Endodermal cell (in vitro differentiated cells): Measurements from ENCODE around the gene KIF3A. TPM values are rescaled to one million over a fixed set of nuclear protein-coding genes. Genes with fewer than 3 reads are reported as not detected.

ENCODE experiments used
- DNase-seq: peaks from one replicate; pipeline ENCODE4 v3.0.0-alpha.2; 2017
- H3K27ac ChIP-seq: 2 replicates; pipeline ENCODE4 v1.5.1; 2013; ENCODE audit warnings: mild to moderate bottlenecking, low read depth, low read length, moderate library complexity
- H3K27me3 ChIP-seq: 2 replicates; pipeline ENCODE4 v1.6.1; 2013; ENCODE audit warnings: mild to moderate bottlenecking, low read length, moderate library complexity; ENCODE audit not compliant: insufficient read depth, control insufficient read depth, poor library complexity, severe bottlenecking
- H3K36me3 ChIP-seq: 2 replicates; pipeline ENCODE4 v1.7.0; 2013; ENCODE audit warnings: mild to moderate bottlenecking, low read length, moderate library complexity; ENCODE audit not compliant: control insufficient read depth, insufficient read depth
- H3K4me1 ChIP-seq: one replicate; pipeline ENCODE4 v1.7.0; 2013; ENCODE audit warnings: low read length; ENCODE audit not compliant: control insufficient read depth, insufficient read depth
- H3K4me3 ChIP-seq: 2 replicates; pipeline ENCODE4 v1.5.1; 2013; ENCODE audit warnings: mild to moderate bottlenecking, low read length, moderate library complexity
- H3K9ac ChIP-seq: 2 replicates; pipeline ENCODE4 v1.6.1; 2013; ENCODE audit warnings: mild to moderate bottlenecking, low read length, moderate library complexity; ENCODE audit not compliant: poor library complexity, severe bottlenecking; ENCODE audit errors: extremely low read depth
- H3K9me3 ChIP-seq: 2 replicates; pipeline ENCODE4 v1.6.1; 2013; ENCODE audit warnings: mild to moderate bottlenecking, low read length, moderate library complexity; ENCODE audit not compliant: control insufficient read depth
- H3K27ac Mint-ChIP-seq: 2 replicates; pipeline ENCODE4 v1.8.0; 2020; ENCODE audit warnings: mixed read lengths
- H3K27me3 Mint-ChIP-seq: 2 replicates; pipeline ENCODE4 v1.8.0; 2021; ENCODE audit warnings: mild to moderate bottlenecking, mixed read lengths; ENCODE audit not compliant: insufficient read depth
- H3K36me3 Mint-ChIP-seq: 2 replicates; pipeline ENCODE4 v1.8.0; 2020; ENCODE audit warnings: low read depth, mixed read lengths
- H3K4me1 Mint-ChIP-seq: 2 replicates; pipeline ENCODE4 v1.8.0; 2020; ENCODE audit warnings: mixed read lengths
- H3K4me3 Mint-ChIP-seq: 2 replicates; pipeline ENCODE4 v1.8.0; 2020; ENCODE audit warnings: mild to moderate bottlenecking, moderate library complexity, mixed read lengths
- H3K9me3 Mint-ChIP-seq: 2 replicates; pipeline ENCODE4 v1.8.0; 2020; ENCODE audit warnings: mild to moderate bottlenecking, mixed read lengths
- CTCF ChIP-seq: fragments of 200-600 bp; sonication (generic); conservative IDR thresholded peaks from 2 replicates; pipeline ENCODE4 v1.5.0; 2021; ENCODE audit warnings: antibody characterized with exemption, mild to moderate bottlenecking
- WGBS, 2 experiments: methylation state at CpG; one replicate each; pipeline versions ENCODE4 v1.1.5 to v1.1.7; 2013; ENCODE audit warnings: missing lambda C conversion rate in 2 of 2, mixed read lengths in 1 of 2; ENCODE audit not compliant: insufficient coverage in 1 of 2, insufficient read length in 1 of 2; 5-methylcytosine and 5-hydroxymethylcytosine counted together
- total RNA-seq, 2 donors: library from RNA; stranded (reverse); fragmentation: NEBNext Ultra II Directional in 1 of 2; extraction: Animal tissue kit (Norgen Biotek cat#: 25700) in 1 of 2; gene quantifications; 2 replicates in 1 of 2; 3 replicates in 1 of 2; pipeline ENCODE4 v1.2.1, GENCODE V29; 2021

Gene KIF3A
- total RNA-seq, 2 donors from 2014 or later: 19.6 to 25.2 TPM

GRCh38 chr5:132673488-132673887 is 63.9 kb downstream of the KIF3A start:
- 100% methylated on average over 1 of the region's 1 CpG; no CpG with 5 or more reads in 1 of the 2 experiments for WGBS, 2 experiments
- Mint-ChIP-seq H3K27ac (no peak overlapping the region), H3K9me3 (no peaks in the 10 kb centered on the region), H3K36me3 (no peaks in the 10 kb centered on the region), H3K4me3 (no peak overlapping the region), H3K4me1 (peaks cover 22% of the 10 kb centered on the region), H3K27me3 (no peaks in the 10 kb centered on the region)
- peak; percentile 40 for DNase-seq
- Histone ChIP-seq H3K27me3 (no peaks in the 10 kb centered on the region), H3K9ac (no peak overlapping the region), H3K36me3 (no peaks in the 10 kb centered on the region), H3K4me1 (peaks cover 6% of the 10 kb centered on the region), H3K9me3 (no peaks in the 10 kb centered on the region), H3K4me3 (no peak overlapping the region), H3K27ac (no peak overlapping the region)
- no peak for TF ChIP-seq CTCF

GRCh38 chr5:132671000-132671399 is 66.3 kb downstream of the KIF3A start:
- H3K27me3 Mint-ChIP-seq: no peaks in the 10 kb centered on the region
- Histone ChIP-seq H3K9ac (no peak overlapping the region), H3K4me1 (peaks cover 6% of the 10 kb centered on the region), H3K36me3 (no peaks in the 10 kb centered on the region), H3K27me3 (no peaks in the 10 kb centered on the region), H3K27ac (no peak overlapping the region), H3K4me3 (no peak overlapping the region), H3K9me3 (no peaks in the 10 kb centered on the region)
- H3K4me1 Mint-ChIP-seq: peaks cover 27% of the 10 kb centered on the region
- no peak for DNase-seq
- no peak overlapping the region for H3K4me3 Mint-ChIP-seq
- 97 to 100% methylated on average over 2 to 3 of the region's 3 CpGs for WGBS, 2 experiments
- no peak for TF ChIP-seq CTCF
- no peaks in the 10 kb centered on the region for H3K36me3 Mint-ChIP-seq
- no peak overlapping the region for H3K27ac Mint-ChIP-seq
- H3K9me3 Mint-ChIP-seq: no peaks in the 10 kb centered on the region

GRCh38 chr5:132669966-132670882 is 67.1 kb downstream of the KIF3A start:
- Mint-ChIP-seq H3K4me1 (peaks cover 28% of the 10 kb centered on the region), H3K27me3 (no peaks in the 10 kb centered on the region), H3K36me3 (no peaks in the 10 kb centered on the region), H3K4me3 (no peak overlapping the region), H3K9me3 (no peaks in the 10 kb centered on the region), H3K27ac (no peak overlapping the region)
- H3K9me3 ChIP-seq: no peaks in the 10 kb centered on the region
- H3K27me3 ChIP-seq: no peaks in the 10 kb centered on the region
- no peak overlapping the region for H3K4me3 ChIP-seq
- no peak overlapping the region for H3K9ac ChIP-seq
- H3K27ac ChIP-seq: no peak overlapping the region
- no peaks in the 10 kb centered on the region for H3K36me3 ChIP-seq
- H3K4me1 ChIP-seq: peaks cover 6% of the 10 kb centered on the region
- no peak for TF ChIP-seq CTCF
- no peak for DNase-seq
- 83 to 87% methylated on average over 10 to 16 of the region's 16 CpGs for WGBS, 2 experiments
